DOHH2 (cell line): ENCODE results near the gene KRTAP10-10.

Source experiments
- H3F3A ChIP-seq: fragments of 200-600 bp; sonication (generic), shearing (Covaris generic); 2 replicates; pipeline ENCODE4 v1.6.0; 2016; ENCODE audit warnings: antibody characterized with exemption, mild to moderate bottlenecking; ENCODE audit not compliant: control insufficient read depth, insufficient read depth
- H3K27ac ChIP-seq: fragments of 200-600 bp; sonication (generic); 2 replicates; pipeline ENCODE4 v1.5.1; 2014; ENCODE audit warnings: low read depth, mild to moderate bottlenecking, low read length, moderate library complexity
- H3K27me3 ChIP-seq: fragments of 200-600 bp; sonication (generic); 2 replicates; pipeline ENCODE4 v1.6.1; 2014; ENCODE audit warnings: mild to moderate bottlenecking, low read length, mixed read lengths; ENCODE audit not compliant: control insufficient read depth
- H3K36me3 ChIP-seq: fragments of 200-600 bp; sonication (generic); 2 replicates; pipeline ENCODE4 v1.6.1; 2014; ENCODE audit warnings: mild to moderate bottlenecking, low read length, moderate library complexity, mixed read lengths; ENCODE audit not compliant: control insufficient read depth
- H3K4me1 ChIP-seq: fragments of 200-600 bp; sonication (generic); 2 replicates; pipeline ENCODE4 v1.6.1; 2014; ENCODE audit warnings: mild to moderate bottlenecking, low read length, mixed read lengths; ENCODE audit not compliant: control insufficient read depth
- H3K4me2 ChIP-seq: fragments of 200-600 bp; sonication (generic); 2 replicates; pipeline ENCODE4 v1.6.0; 2014; ENCODE audit warnings: mild to moderate bottlenecking, low read length, moderate library complexity
- H3K4me3 ChIP-seq: fragments of 200-600 bp; sonication (generic); 2 replicates; pipeline ENCODE4 v1.5.1; 2014; ENCODE audit warnings: mild to moderate bottlenecking, low read length, mixed read lengths
- H3K79me2 ChIP-seq: fragments of 200-600 bp; sonication (generic); 2 replicates; pipeline ENCODE4 v1.6.1; 2014; ENCODE audit warnings: mild to moderate bottlenecking, low read length, mixed read lengths; ENCODE audit not compliant: control insufficient read depth
- H3K9me2 ChIP-seq: fragments of 200-600 bp; sonication (generic); replicated peaks from 2 replicates; pipeline ENCODE4 v1.6.1; 2014; ENCODE audit warnings: mild to moderate bottlenecking, low read length, mixed read lengths; ENCODE audit not compliant: control insufficient read depth
- H3K9me3 ChIP-seq: fragments of 200-600 bp; sonication (generic); 2 replicates; pipeline ENCODE4 v1.6.1; 2014; ENCODE audit warnings: antibody characterized with exemption, low read length, mixed read lengths; ENCODE audit not compliant: control insufficient read depth, insufficient read depth
- H4K20me1 ChIP-seq: fragments of 200-600 bp; sonication (generic); 2 replicates; pipeline ENCODE4 v1.6.0; 2014; ENCODE audit warnings: low read depth, mild to moderate bottlenecking, antibody characterized with exemption, low read length, moderate library complexity; ENCODE audit not compliant: control insufficient read depth, insufficient read depth
- EZH2phosphoT487 ChIP-seq: fragments of 200-600 bp; sonication (generic); IDR thresholded peaks from 2 replicates; pipeline ENCODE4 v1.6.1; 2017; ENCODE audit warnings: borderline replicate concordance, mild to moderate bottlenecking, antibody characterized with exemption, low read length, moderate library complexity, mixed read lengths
- TF ChIP-seq, protein P1 (sequence below): fragments of 200-600 bp; sonication (generic); IDR thresholded peaks from one replicate; pipeline ENCODE4 v1.5.1; 2014; ENCODE audit warnings: antibody characterized with exemption, mild to moderate bottlenecking, low read depth, low read length; ENCODE audit not compliant: poor library complexity, severe bottlenecking

The KRTAP10-10 gene

DNA sequence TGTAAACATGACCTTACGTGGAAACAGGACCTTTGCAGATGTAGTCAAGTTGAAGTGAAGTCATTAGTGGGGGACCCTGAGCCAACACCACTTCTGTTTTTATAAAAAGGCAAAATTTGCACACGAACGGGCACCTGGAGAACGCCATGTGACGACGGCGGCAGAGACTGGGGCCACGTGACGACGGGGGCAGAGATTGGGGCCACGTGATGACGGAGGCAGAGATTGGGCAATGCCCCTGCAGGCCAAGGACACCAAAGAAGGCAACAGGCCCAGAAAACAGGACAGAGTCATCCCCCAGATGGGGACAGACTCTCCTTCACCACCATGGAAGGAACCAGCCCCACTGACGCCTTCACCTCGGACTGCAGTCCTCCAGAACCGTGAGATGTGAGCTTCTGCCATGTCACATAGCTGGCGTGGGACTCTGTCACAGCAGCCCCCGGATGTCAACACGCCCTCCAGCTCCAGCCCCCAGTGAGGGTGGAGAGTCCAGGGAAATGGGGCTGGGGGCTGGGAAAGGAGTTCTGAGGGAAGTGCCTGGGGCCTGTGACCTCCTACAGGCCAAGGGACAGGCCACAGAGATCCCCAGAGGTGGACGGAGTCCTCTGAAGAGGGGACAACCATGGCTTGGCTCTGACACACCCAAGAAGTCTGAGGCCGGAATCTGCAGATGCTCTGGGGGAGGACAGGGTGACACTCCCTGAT is 13.3 kb downstream of the KRTAP10-10 start:
- no peaks in the 10 kb centered on the region for H3K27me3 ChIP-seq
- H3K4me1 ChIP-seq = no peaks in the 10 kb centered on the region
- H3K27ac ChIP-seq = no peak overlapping the region
- H3K36me3 ChIP-seq = no peaks in the 10 kb centered on the region
- no peak overlapping the region for H3K4me2 ChIP-seq
- H3K9me2 ChIP-seq = no peaks in the 10 kb centered on the region
- no peaks in the 10 kb centered on the region for H3K79me2 ChIP-seq
- TF ChIP-seq EZH2phosphoT487 = no peak
- TF ChIP-seq, protein P1, sequence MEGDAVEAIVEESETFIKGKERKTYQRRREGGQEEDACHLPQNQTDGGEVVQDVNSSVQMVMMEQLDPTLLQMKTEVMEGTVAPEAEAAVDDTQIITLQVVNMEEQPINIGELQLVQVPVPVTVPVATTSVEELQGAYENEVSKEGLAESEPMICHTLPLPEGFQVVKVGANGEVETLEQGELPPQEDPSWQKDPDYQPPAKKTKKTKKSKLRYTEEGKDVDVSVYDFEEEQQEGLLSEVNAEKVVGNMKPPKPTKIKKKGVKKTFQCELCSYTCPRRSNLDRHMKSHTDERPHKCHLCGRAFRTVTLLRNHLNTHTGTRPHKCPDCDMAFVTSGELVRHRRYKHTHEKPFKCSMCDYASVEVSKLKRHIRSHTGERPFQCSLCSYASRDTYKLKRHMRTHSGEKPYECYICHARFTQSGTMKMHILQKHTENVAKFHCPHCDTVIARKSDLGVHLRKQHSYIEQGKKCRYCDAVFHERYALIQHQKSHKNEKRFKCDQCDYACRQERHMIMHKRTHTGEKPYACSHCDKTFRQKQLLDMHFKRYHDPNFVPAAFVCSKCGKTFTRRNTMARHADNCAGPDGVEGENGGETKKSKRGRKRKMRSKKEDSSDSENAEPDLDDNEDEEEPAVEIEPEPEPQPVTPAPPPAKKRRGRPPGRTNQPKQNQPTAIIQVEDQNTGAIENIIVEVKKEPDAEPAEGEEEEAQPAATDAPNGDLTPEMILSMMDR = no peak
- no peaks in the 10 kb centered on the region for H3K9me3 ChIP-seq
- H4K20me1 ChIP-seq = no peaks in the 10 kb centered on the region
- H3K4me3 ChIP-seq = no peak overlapping the region
- no peaks in the 10 kb centered on the region for H3F3A ChIP-seq

DNA sequence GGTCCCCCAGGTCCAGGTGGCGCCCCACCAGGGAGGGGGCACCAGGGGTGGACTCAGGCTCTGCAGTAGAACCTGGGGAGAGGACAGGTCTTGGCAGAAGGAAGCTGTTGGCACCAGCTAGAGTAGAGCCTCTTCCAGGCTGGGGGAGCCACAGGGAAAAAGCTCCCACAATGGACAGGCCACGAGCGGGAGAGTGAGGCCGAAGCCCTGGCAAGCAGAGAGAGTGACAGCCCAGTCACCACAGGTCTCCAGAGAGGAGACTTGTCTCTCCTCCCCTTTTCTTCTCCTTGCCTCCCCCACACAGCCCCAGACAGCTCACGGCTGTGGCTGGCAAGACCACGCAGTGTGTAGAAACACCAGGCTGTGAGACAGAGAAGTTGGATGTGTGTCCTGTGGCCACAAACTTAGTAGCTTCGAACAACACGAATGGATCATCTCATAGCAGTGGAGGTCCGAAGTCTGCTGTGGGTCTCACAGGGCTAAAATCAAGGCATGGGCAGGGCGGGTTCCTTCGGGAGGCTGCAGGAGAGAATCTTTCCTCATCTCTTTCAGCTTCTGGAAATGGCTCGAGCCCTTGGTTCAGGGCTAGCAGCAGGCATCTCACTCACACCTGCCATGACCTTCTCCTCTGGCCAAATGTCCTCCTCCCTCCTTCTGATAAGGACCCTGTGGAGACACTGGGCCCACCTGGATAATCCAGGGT is 14.0 kb downstream of the KRTAP10-10 start:
- Histone ChIP-seq H3K9me3 (no peaks in the 10 kb centered on the region), H3K79me2 (no peaks in the 10 kb centered on the region), H3K9me2 (no peaks in the 10 kb centered on the region), H3K4me2 (no peak overlapping the region), H3F3A (no peaks in the 10 kb centered on the region), H3K4me1 (no peaks in the 10 kb centered on the region), H3K36me3 (no peaks in the 10 kb centered on the region), H3K27me3 (no peaks in the 10 kb centered on the region), H3K27ac (no peak overlapping the region), H4K20me1 (no peaks in the 10 kb centered on the region), H3K4me3 (no peak overlapping the region)
- no peak for TF ChIP-seq EZH2phosphoT487
- TF ChIP-seq, protein P1 = no peak

DNA sequence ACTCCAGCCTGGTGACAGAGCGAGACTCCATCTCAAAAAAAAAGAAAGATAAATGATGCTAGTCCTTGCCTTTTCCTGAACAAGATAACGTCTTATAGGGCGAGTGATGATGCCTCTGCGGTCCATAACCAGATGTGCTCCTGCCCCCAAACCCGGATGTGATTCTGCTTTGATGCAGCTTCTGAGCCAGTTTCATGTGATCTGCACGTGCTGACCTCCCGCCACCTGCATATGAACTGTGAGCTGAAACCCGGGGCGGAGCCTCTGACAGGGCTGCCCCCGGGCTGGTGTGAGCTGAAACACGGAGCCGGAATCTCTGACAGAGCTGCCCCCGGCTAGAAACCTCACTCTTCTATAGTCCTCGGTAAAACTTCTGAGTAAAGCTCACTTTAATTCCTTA is 16.0 kb downstream of the KRTAP10-10 start:
- no peaks in the 10 kb centered on the region for H3F3A ChIP-seq
- H3K36me3 ChIP-seq = no peaks in the 10 kb centered on the region
- H4K20me1 ChIP-seq = no peaks in the 10 kb centered on the region
- no peaks in the 10 kb centered on the region for H3K79me2 ChIP-seq
- no peak overlapping the region for H3K27ac ChIP-seq
- no peaks in the 10 kb centered on the region for H3K9me2 ChIP-seq
- H3K4me2 ChIP-seq = no peak overlapping the region
- no peaks in the 10 kb centered on the region for H3K4me1 ChIP-seq
- H3K9me3 ChIP-seq = no peaks in the 10 kb centered on the region
- no peaks in the 10 kb centered on the region for H3K27me3 ChIP-seq
- no peak overlapping the region for H3K4me3 ChIP-seq
- TF ChIP-seq, protein P1 = no peak
- TF ChIP-seq EZH2phosphoT487 = no peak
